ENCODE data around the gene WDR5. TPM values are rescaled to one million over a fixed set of nuclear protein-coding genes. Genes with fewer than 3 reads are reported as not detected.

The WDR5 gene
- total and polyA plus RNA-seq, 10 of the 15 experiments (the other 5 are each of a cell fraction or from before 2014, with no cell fraction given) = 1.4 to 43.7 (median 33.2) TPM

DNA sequence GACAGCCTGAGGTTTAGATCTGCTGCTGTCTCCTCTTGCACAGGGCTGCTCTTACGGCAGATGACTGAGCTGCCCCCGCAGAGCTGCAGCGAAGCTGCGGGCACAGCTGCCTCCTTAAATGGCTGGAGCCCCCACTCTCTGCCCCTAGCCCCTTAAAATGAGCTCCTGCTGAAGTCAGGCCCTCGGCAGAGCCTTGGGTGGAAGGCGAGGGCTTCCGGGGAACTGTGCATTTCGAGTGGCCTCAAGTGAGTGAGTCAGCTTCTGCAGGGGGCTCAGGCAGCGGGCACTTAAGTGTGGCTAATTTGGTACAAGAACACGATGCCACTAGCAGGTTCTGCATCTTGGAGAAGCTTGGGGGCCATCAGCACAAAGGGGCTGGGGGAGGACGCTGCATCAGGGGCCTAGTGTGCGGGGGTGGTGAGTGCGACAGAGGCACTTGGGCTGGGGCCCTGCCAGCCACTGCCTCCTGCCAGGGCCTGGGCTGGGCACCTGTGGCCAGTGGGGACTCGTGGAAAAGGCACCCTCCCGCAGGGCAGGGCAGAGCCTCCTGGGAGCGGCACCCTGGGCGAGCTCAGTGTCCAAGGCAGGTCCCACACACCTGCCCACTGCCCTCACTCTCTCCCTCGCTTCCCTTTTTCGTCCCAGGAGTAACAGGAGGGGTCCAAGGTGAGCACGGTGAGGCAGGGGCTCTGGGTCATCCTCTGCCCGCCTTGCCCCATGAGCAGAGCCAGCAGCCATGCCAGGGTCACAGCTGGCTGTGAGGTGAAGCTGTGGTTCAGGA lies 57.3 kb downstream of the WDR5 start (continued):
- TF ChIP-seq, protein P1, sequence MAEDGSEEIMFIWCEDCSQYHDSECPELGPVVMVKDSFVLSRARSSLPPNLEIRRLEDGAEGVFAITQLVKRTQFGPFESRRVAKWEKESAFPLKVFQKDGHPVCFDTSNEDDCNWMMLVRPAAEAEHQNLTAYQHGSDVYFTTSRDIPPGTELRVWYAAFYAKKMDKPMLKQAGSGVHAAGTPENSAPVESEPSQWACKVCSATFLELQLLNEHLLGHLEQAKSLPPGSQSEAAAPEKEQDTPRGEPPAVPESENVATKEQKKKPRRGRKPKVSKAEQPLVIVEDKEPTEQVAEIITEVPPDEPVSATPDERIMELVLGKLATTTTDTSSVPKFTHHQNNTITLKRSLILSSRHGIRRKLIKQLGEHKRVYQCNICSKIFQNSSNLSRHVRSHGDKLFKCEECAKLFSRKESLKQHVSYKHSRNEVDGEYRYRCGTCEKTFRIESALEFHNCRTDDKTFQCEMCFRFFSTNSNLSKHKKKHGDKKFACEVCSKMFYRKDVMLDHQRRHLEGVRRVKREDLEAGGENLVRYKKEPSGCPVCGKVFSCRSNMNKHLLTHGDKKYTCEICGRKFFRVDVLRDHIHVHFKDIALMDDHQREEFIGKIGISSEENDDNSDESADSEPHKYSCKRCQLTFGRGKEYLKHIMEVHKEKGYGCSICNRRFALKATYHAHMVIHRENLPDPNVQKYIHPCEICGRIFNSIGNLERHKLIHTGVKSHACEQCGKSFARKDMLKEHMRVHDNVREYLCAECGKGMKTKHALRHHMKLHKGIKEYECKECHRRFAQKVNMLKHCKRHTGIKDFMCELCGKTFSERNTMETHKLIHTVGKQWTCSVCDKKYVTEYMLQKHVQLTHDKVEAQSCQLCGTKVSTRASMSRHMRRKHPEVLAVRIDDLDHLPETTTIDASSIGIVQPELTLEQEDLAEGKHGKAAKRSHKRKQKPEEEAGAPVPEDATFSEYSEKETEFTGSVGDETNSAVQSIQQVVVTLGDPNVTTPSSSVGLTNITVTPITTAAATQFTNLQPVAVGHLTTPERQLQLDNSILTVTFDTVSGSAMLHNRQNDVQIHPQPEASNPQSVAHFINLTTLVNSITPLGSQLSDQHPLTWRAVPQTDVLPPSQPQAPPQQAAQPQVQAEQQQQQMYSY (CRISPR knock-in tag; IDR thresholded peaks at IDR 0.05) = no peak
- TF ChIP-seq BCL3 (IDR thresholded peaks at IDR 0.05; ENCODE audit: borderline replicate concordance, insufficient read depth, low read depth, low read length, poor library complexity, severe bottlenecking) = no peak
- TF ChIP-seq, protein P2, sequence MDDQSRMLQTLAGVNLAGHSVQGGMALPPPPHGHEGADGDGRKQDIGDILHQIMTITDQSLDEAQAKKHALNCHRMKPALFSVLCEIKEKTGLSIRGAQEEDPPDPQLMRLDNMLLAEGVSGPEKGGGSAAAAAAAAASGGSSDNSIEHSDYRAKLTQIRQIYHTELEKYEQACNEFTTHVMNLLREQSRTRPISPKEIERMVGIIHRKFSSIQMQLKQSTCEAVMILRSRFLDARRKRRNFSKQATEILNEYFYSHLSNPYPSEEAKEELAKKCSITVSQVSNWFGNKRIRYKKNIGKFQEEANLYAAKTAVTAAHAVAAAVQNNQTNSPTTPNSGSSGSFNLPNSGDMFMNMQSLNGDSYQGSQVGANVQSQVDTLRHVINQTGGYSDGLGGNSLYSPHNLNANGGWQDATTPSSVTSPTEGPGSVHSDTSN (IDR thresholded peaks at IDR 0.05; ENCODE audit: insufficient replicate concordance, low read depth, low read length) = no peak
- no peak for TF ChIP-seq BRCA1 (IDR thresholded peaks at IDR 0.05; ENCODE audit: low read depth, low read length)
- TF ChIP-seq, protein P3, sequence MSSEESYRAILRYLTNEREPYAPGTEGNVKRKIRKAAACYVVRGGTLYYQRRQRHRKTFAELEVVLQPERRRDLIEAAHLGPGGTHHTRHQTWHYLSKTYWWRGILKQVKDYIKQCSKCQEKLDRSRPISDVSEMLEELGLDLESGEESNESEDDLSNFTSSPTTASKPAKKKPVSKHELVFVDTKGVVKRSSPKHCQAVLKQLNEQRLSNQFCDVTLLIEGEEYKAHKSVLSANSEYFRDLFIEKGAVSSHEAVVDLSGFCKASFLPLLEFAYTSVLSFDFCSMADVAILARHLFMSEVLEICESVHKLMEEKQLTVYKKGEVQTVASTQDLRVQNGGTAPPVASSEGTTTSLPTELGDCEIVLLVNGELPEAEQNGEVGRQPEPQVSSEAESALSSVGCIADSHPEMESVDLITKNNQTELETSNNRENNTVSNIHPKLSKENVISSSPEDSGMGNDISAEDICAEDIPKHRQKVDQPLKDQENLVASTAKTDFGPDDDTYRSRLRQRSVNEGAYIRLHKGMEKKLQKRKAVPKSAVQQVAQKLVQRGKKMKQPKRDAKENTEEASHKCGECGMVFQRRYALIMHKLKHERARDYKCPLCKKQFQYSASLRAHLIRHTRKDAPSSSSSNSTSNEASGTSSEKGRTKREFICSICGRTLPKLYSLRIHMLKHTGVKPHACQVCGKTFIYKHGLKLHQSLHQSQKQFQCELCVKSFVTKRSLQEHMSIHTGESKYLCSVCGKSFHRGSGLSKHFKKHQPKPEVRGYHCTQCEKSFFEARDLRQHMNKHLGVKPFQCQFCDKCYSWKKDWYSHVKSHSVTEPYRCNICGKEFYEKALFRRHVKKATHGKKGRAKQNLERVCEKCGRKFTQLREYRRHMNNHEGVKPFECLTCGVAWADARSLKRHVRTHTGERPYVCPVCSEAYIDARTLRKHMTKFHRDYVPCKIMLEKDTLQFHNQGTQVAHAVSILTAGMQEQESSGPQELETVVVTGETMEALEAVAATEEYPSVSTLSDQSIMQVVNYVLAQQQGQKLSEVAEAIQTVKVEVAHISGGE (CRISPR knock-in tag; IDR thresholded peaks at IDR 0.05) = no peak
- no peak for TF ChIP-seq CREB1 (IDR thresholded peaks at IDR 0.05; ENCODE audit: low read depth)

All from GM12878 (cell line).